HEK293 (cell line): ENCODE measurements around the gene METTL25B.

Source experiments
- CTCF ChIA-PET: fragments of 350-600 bp; formaldehyde crosslinking; extraction: SDS; loops from one replicate; lab custom pipeline; 2021; ENCODE audit warnings: antibody characterized with exemption; lab: Yijun Ruan, JAX
- POLR2A ChIA-PET: fragments of 300-600 bp; formaldehyde crosslinking; extraction: SDS; loops from one replicate; lab custom pipeline; 2020; ENCODE audit warnings: antibody characterized with exemption, inconsistent platforms; lab: Yijun Ruan, JAX
- H3K27ac ChIP-seq: fragments of 200-500 bp; sonication (Bioruptor generic); 2 replicates; pipeline ENCODE4 v1.5.1; 2014; ENCODE audit warnings: low read depth, low read length, control low read depth, inconsistent platforms; ENCODE audit errors: extremely low read depth
- H3K36me3 ChIP-seq, 2 experiments: fragments of 200-500 bp in 1 of 2; sonication (Bioruptor generic) in 1 of 2; 1 replicate in 1 of 2; 2 replicates in 1 of 2; pipeline ENCODE4 v1.5.1; 2014 to 2017; ENCODE audit warnings: inconsistent platforms in 2 of 2, low read length in 2 of 2; ENCODE audit not compliant: control insufficient read depth in 2 of 2, insufficient read depth in 1 of 2
- H3K4me1 ChIP-seq: fragments of 200-500 bp; sonication (Bioruptor generic); 2 replicates; pipeline ENCODE4 v1.5.1; 2014; ENCODE audit warnings: mild to moderate bottlenecking, low read length, inconsistent platforms; ENCODE audit not compliant: control insufficient read depth, insufficient read depth
- H3K4me3 ChIP-seq: 2 replicates; pipeline ENCODE4 v1.5.1; 2011; ENCODE audit warnings: low read depth, mild to moderate bottlenecking, control low read depth, low read length, moderate library complexity
- H3K9me3 ChIP-seq: fragments of 200-500 bp; sonication (Bioruptor generic); 2 replicates; pipeline ENCODE4 v1.5.1; 2014; ENCODE audit warnings: low read depth, low read length, inconsistent platforms; ENCODE audit not compliant: control insufficient read depth, insufficient read depth
- GFI1B ChIP-seq: fragments of 450-650 bp; formaldehyde crosslinking; IDR thresholded peaks from 2 replicates; pipeline ENCODE4 v1.5.1; 2016; ENCODE audit warnings: missing biosample characterization, missing genetic modification characterization
- GLIS2 ChIP-seq: fragments of 450-650 bp; formaldehyde crosslinking; IDR thresholded peaks from 2 replicates; pipeline ENCODE4 v1.5.1; 2016; ENCODE audit warnings: missing biosample characterization, missing genetic modification characterization
- HOXD13 ChIP-seq: sonication (generic); formaldehyde crosslinking; IDR thresholded peaks from 2 replicates; pipeline ENCODE4 v1.8.0; 2022; ENCODE audit warnings: missing genetic modification reagents, borderline replicate concordance
- KLF1 ChIP-seq: fragments of 450-650 bp; formaldehyde crosslinking; IDR thresholded peaks from 2 replicates; pipeline ENCODE4 v1.5.1; 2016; ENCODE audit warnings: missing biosample characterization, missing genetic modification characterization
- KLF7 ChIP-seq: fragments of 450-650 bp; formaldehyde crosslinking; IDR thresholded peaks from 2 replicates; pipeline ENCODE4 v1.5.1; 2016; ENCODE audit warnings: missing biosample characterization, missing genetic modification characterization, borderline replicate concordance
- KLF8 ChIP-seq: fragments of 450-650 bp; formaldehyde crosslinking; IDR thresholded peaks from 2 replicates; pipeline ENCODE4 v1.5.1; 2016; ENCODE audit warnings: missing biosample characterization, missing genetic modification characterization
- SCRT1 ChIP-seq: fragments of 450-650 bp; formaldehyde crosslinking; IDR thresholded peaks from 2 replicates; pipeline ENCODE4 v1.5.1; 2016; ENCODE audit warnings: missing biosample characterization, missing genetic modification characterization, borderline replicate concordance
- SP3 ChIP-seq: fragments of 450-650 bp; formaldehyde crosslinking; IDR thresholded peaks from 2 replicates; pipeline ENCODE4 v1.5.1; 2016; ENCODE audit warnings: missing biosample characterization, missing genetic modification characterization
- WT1 ChIP-seq: fragments of 450-650 bp; formaldehyde crosslinking; IDR thresholded peaks from 2 replicates; pipeline ENCODE4 v1.5.1; 2016; ENCODE audit warnings: missing biosample characterization, missing genetic modification characterization
- ZBTB20 ChIP-seq: fragments of 450-650 bp; formaldehyde crosslinking; IDR thresholded peaks from 2 replicates; pipeline ENCODE4 v1.5.1; 2016; ENCODE audit warnings: missing biosample characterization, missing genetic modification characterization
- ZBTB48 ChIP-seq: fragments of 450-650 bp; formaldehyde crosslinking; IDR thresholded peaks from 2 replicates; pipeline ENCODE4 v1.5.1; 2016; ENCODE audit warnings: missing biosample characterization, missing genetic modification characterization
- ZFP41 ChIP-seq: fragments of 450-650 bp; formaldehyde crosslinking; IDR thresholded peaks from 2 replicates; pipeline ENCODE4 v1.5.1; 2016; ENCODE audit warnings: missing biosample characterization, missing genetic modification characterization, borderline replicate concordance
- ZFP69B ChIP-seq: fragments of 450-650 bp; formaldehyde crosslinking; IDR thresholded peaks from 2 replicates; pipeline ENCODE4 v1.5.1; 2016; ENCODE audit warnings: missing biosample characterization, missing genetic modification characterization
- ZNF2 ChIP-seq: fragments of 450-650 bp; formaldehyde crosslinking; IDR thresholded peaks from 2 replicates; pipeline ENCODE4 v1.5.1; 2016; ENCODE audit warnings: missing biosample characterization, missing genetic modification characterization
- ZNF292 ChIP-seq: fragments of 450-650 bp; formaldehyde crosslinking; IDR thresholded peaks from 2 replicates; pipeline ENCODE4 v1.5.1; 2016; ENCODE audit warnings: low read depth, missing biosample characterization, missing genetic modification characterization, borderline replicate concordance
- ZNF341 ChIP-seq: fragments of 450-650 bp; formaldehyde crosslinking; IDR thresholded peaks from 2 replicates; pipeline ENCODE4; 2016; ENCODE audit warnings: low read depth, missing biosample characterization, missing genetic modification characterization
- ZNF362 ChIP-seq: fragments of 450-650 bp; formaldehyde crosslinking; IDR thresholded peaks from 2 replicates; pipeline ENCODE4 v1.5.1; 2016; ENCODE audit warnings: missing biosample characterization, missing genetic modification characterization
- ZNF37A ChIP-seq: fragments of 450-650 bp; IDR thresholded peaks from 2 replicates; pipeline ENCODE4 v1.5.1; 2018; ENCODE audit warnings: missing biosample characterization, missing genetic modification characterization
- ZNF48 ChIP-seq: fragments of 450-650 bp; formaldehyde crosslinking; IDR thresholded peaks from 2 replicates; pipeline ENCODE4 v1.5.1; 2016; ENCODE audit warnings: missing biosample characterization, missing genetic modification characterization
- ZNF843 ChIP-seq: fragments of 450-650 bp; formaldehyde crosslinking; IDR thresholded peaks from 2 replicates; pipeline ENCODE4 v1.5.1; 2016; ENCODE audit warnings: missing biosample characterization, missing genetic modification characterization
- ZSCAN4 ChIP-seq: fragments of 450-650 bp; formaldehyde crosslinking; IDR thresholded peaks from 2 replicates; pipeline ENCODE4 v1.5.1; 2017; ENCODE audit warnings: missing biosample characterization, missing genetic modification characterization
- TF ChIP-seq, protein P1 (sequence below): fragments of 450-650 bp; formaldehyde crosslinking; IDR thresholded peaks from 2 replicates; pipeline ENCODE4 v1.5.1; 2016; ENCODE audit warnings: missing biosample characterization, missing genetic modification characterization
- TF ChIP-seq, protein P2 (sequence below): fragments of 450-650 bp; formaldehyde crosslinking; IDR thresholded peaks from 2 replicates; pipeline ENCODE4 v1.5.1; 2016; ENCODE audit warnings: missing biosample characterization, missing genetic modification characterization
- TF ChIP-seq, protein P3 (sequence below): fragments of 450-650 bp; formaldehyde crosslinking; conservative IDR thresholded peaks from 2 replicates; pipeline ENCODE4 v1.5.1; 2016; ENCODE audit warnings: low read depth, missing biosample characterization, missing genetic modification characterization

Gene METTL25B

DNA sequence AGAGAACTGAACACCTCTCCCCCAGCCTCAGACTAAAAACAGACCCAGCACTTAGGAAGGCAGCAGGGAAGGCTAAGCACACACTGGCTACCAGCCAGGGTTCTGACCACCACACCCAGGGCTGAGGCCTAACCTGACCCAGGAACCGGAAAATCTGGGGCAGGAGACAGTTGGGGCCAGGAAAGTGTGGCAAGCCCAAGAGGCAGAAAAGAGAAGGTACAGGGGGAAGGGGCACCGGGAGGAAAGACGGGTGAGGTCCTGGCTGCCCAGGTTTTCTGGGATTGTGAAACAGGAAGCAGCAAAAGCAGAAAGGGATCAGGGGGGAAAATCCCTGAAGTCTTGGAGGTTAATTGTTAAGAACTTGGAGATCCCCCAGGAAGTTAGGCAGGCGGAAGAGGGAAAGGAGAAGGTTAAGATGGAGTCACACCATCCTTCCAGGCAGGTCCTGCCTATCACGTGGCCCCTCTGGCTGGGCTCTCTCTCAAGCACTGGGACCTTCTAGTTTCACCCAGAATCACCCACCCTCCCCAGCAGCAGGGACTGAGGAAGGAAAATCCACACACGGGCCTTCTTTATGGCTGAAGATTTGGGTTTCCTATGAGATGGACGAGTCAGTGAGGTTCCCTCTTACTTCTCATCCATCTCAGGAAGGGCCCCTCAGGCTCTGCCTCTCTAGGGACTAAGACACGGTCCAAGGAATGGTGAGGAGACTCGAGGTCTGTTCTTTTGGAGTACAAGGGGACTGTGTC lies 20.6 kb downstream of the METTL25B start (continued):
- TF ChIP-seq GFI1B (tag by site-specific recombination) (no peak), KLF7 (tag by site-specific recombination) (0 out of 2 replicates have a peak, but pooled peaks have one; percentile 10), SCRT1 (tag by site-specific recombination) (no peak), ZNF37A (tag by site-specific recombination) (no peak), KLF8 (peak; percentile 54)

GRCh38 chr1:156749419-156750118 lies 21.3 kb downstream of the METTL25B start:
- peak overlapping the region; percentile 87 for H3K4me3 ChIP-seq
- POLR2A ChIA-PET = interaction anchor here (0.6 to 1.1 kb wide), 2 partner anchors 9 to 15 kb away, joined by 3 to 6 read pairs; partner anchors contain the start of gene MRPL24
- CTCF ChIA-PET = interaction anchor here (0.6 to 0.8 kb wide), 2 partner anchors 18 to 140 kb away, joined by 3 read pairs; no protein-coding TSS in a partner anchor
- no peaks in the 10 kb centered on the region for H3K9me3 ChIP-seq
- peak overlapping the region; percentile 95 for H3K27ac ChIP-seq
- peaks cover 0 to 23% of the 10 kb centered on the region in 2 experiments; a peak in 1 of 3 replicates for H3K36me3 ChIP-seq
- peaks cover 11% of the 10 kb centered on the region; the same call in 1 of the 2 replicates for H3K4me1 ChIP-seq
- TF ChIP-seq GFI1B (tag by site-specific recombination) (no peak), ZNF843 (no peak), ZBTB20 (tag by site-specific recombination) (0 out of 2 replicates have a peak, but pooled peaks have one; percentile 40), ZFP69B (tag by site-specific recombination) (0 out of 2 replicates have a peak, but pooled peaks have one; percentile 45), ZSCAN4 (tag by site-specific recombination) (no peak), HOXD13 (CRISPR knock-in tag) (no peak), GLIS2 (no peak), ZNF2 (tag by site-specific recombination) (no peak), ZNF48 (tag by site-specific recombination) (no peak), ZNF362 (tag by site-specific recombination) (no peak), ZNF341 (tag by site-specific recombination) (0 out of 2 replicates have a peak, but pooled peaks have one; percentile 28), SP3 (peak; percentile 34; the same call in 1 of the 2 replicates), KLF1 (tag by site-specific recombination) (no peak), WT1 (no peak), ZBTB48 (tag by site-specific recombination) (peak; percentile 84), ZFP41 (tag by site-specific recombination) (no peak), ZNF292 (tag by site-specific recombination) (no peak)
- TF ChIP-seq, protein P1, sequence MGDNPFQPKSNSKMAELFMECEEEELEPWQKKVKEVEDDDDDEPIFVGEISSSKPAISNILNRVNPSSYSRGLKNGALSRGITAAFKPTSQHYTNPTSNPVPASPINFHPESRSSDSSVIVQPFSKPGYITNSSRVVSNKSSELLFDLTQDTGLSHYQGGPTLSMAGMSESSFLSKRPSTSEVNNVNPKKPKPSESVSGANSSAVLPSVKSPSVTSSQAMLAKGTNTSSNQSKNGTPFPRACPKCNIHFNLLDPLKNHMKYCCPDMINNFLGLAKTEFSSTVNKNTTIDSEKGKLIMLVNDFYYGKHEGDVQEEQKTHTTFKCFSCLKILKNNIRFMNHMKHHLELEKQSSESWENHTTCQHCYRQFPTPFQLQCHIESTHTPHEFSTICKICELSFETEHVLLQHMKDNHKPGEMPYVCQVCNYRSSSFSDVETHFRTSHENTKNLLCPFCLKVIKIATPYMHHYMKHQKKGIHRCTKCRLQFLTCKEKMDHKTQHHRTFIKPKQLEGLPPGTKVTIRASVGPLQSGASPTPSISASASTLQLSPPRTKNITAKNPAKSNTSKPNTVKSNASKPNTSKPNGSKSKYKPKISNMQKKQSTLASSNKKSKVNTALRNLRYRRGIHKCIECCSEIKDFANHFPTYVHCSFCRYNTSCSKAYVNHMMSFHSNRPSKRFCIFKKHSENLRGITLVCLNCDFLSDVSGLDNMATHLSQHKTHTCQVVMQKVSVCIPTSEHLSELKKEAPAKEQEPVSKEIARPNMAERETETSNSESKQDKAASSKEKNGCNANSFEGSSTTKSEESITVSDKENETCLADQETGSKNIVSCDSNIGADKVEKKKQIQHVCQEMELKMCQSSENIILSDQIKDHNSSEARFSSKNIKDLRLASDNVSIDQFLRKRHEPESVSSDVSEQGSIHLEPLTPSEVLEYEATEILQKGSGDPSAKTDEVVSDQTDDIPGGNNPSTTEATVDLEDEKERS (tag by site-specific recombination) = no peak
- TF ChIP-seq, protein P2, sequence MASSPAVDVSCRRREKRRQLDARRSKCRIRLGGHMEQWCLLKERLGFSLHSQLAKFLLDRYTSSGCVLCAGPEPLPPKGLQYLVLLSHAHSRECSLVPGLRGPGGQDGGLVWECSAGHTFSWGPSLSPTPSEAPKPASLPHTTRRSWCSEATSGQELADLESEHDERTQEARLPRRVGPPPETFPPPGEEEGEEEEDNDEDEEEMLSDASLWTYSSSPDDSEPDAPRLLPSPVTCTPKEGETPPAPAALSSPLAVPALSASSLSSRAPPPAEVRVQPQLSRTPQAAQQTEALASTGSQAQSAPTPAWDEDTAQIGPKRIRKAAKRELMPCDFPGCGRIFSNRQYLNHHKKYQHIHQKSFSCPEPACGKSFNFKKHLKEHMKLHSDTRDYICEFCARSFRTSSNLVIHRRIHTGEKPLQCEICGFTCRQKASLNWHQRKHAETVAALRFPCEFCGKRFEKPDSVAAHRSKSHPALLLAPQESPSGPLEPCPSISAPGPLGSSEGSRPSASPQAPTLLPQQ (tag by site-specific recombination) = peak; percentile 17; the same call in 1 of the 2 replicates
- TF ChIP-seq, protein P3, sequence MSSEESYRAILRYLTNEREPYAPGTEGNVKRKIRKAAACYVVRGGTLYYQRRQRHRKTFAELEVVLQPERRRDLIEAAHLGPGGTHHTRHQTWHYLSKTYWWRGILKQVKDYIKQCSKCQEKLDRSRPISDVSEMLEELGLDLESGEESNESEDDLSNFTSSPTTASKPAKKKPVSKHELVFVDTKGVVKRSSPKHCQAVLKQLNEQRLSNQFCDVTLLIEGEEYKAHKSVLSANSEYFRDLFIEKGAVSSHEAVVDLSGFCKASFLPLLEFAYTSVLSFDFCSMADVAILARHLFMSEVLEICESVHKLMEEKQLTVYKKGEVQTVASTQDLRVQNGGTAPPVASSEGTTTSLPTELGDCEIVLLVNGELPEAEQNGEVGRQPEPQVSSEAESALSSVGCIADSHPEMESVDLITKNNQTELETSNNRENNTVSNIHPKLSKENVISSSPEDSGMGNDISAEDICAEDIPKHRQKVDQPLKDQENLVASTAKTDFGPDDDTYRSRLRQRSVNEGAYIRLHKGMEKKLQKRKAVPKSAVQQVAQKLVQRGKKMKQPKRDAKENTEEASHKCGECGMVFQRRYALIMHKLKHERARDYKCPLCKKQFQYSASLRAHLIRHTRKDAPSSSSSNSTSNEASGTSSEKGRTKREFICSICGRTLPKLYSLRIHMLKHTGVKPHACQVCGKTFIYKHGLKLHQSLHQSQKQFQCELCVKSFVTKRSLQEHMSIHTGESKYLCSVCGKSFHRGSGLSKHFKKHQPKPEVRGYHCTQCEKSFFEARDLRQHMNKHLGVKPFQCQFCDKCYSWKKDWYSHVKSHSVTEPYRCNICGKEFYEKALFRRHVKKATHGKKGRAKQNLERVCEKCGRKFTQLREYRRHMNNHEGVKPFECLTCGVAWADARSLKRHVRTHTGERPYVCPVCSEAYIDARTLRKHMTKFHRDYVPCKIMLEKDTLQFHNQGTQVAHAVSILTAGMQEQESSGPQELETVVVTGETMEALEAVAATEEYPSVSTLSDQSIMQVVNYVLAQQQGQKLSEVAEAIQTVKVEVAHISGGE (tag by site-specific recombination) = no peak
